ENCODE data around the gene CC2D2B.

Gene CC2D2B

GRCh38 chr10:95998255-95998784, 90.5 kb downstream of the CC2D2B start:
- TF ChIP-seq CTCF (IDR thresholded peaks at IDR 0.05; ENCODE audit: insufficient read depth, missing control alignments): no peak
- no peak for FAIRE-seq
- DNase-seq (ENCODE audit: insufficient read length, low spot score): no peak

GRCh38 chr10:96013956-96014355, 106.2 kb downstream of the CC2D2B start:
- DNase-seq (ENCODE audit: insufficient read length, low spot score) (no peak), FAIRE-seq (no peak)
- no peak for TF ChIP-seq CTCF (IDR thresholded peaks at IDR 0.05; ENCODE audit: insufficient read depth, missing control alignments)

- DNase-seq (ENCODE audit: insufficient read length, low spot score) (no peak), FAIRE-seq (no peak)
- no peak for TF ChIP-seq CTCF (IDR thresholded peaks at IDR 0.05; ENCODE audit: insufficient read depth, missing control alignments)
Observed at GRCh38 chr10:96014473-96015102, 106.8 kb downstream of the CC2D2B start.

- DNase-seq (ENCODE audit: insufficient read length, low spot score) (peak; percentile 24), FAIRE-seq (peak; percentile 94)
- peak; percentile 90 for TF ChIP-seq CTCF (IDR thresholded peaks at IDR 0.05; ENCODE audit: insufficient read depth, missing control alignments)
Observed at GRCh38 chr10:96017191-96017687, 109.5 kb downstream of the CC2D2B start.

- no peak for FAIRE-seq
- TF ChIP-seq CTCF (IDR thresholded peaks at IDR 0.05; ENCODE audit: insufficient read depth, missing control alignments): no peak
Observed at GRCh38 chr10:96021332-96021731, 113.6 kb downstream of the CC2D2B start.

GRCh38 chr10:96022739-96023138, 115.0 kb downstream of the CC2D2B start:
- DNase-seq (ENCODE audit: insufficient read length, low spot score): no peak
- FAIRE-seq: no peak
- TF ChIP-seq CTCF (IDR thresholded peaks at IDR 0.05; ENCODE audit: insufficient read depth, missing control alignments): no peak

More at GRCh38 chr10:96021332-96021731, 113.6 kb downstream of the CC2D2B start:
- DNase-seq (ENCODE audit: insufficient read length, low spot score): no peak

GRCh38 chr10:96023168-96023567, 115.4 kb downstream of the CC2D2B start:
- no peak for FAIRE-seq

More at GRCh38 chr10:96023168-96023567, 115.4 kb downstream of the CC2D2B start:
- DNase-seq (ENCODE audit: insufficient read length, low spot score): no peak
- no peak for TF ChIP-seq CTCF (IDR thresholded peaks at IDR 0.05; ENCODE audit: insufficient read depth, missing control alignments)

Data from D721Med (cell line).